TTC549 (cell line): ENCODE measurements around the gene GLS2.
"Not testable (repeated sequence)": the region's sequence is repeated elsewhere in the genome, so short reads cannot be mapped to it uniquely, and the experiment has no call there.

Source experiments
- FAIRE-seq: peaks from 2 replicates; lab custom pipeline; 2012; peaks lifted over from hg19 to GRCh38; lab: Jason Lieb, UNC

GLS2 gene

GRCh38 chr12:56490360-56490759 lies 2.4 kb upstream of the GLS2 start:
- FAIRE-seq, result no peak

- no peak for FAIRE-seq
Measured at GRCh38 chr12:56487448-56488040, 417 bp downstream of the GLS2 start.

DNA sequence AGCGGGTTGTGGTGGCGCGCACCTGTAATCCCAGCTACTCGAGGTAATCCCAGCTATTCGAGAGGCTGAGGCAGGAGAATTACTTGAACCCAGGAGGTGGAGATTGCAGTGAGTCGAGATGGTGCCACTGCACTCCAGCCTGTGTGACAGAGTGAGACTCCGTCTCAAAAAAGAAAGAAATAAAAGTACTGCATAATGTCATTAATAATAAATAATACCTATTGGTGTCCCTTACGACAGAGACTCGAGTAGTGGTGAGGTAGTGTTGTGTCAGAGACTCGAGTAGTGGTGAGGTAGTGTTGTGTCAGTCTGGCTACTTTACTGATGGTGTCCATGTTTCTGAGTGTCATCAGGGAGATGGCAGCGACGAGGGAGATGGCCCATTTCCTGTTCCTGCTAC lies 1.3 kb downstream of the GLS2 start:
- FAIRE-seq, result no peak

- no peak for FAIRE-seq
Measured at GRCh38 chr12:56484566-56484965, 3.4 kb downstream of the GLS2 start.

DNA sequence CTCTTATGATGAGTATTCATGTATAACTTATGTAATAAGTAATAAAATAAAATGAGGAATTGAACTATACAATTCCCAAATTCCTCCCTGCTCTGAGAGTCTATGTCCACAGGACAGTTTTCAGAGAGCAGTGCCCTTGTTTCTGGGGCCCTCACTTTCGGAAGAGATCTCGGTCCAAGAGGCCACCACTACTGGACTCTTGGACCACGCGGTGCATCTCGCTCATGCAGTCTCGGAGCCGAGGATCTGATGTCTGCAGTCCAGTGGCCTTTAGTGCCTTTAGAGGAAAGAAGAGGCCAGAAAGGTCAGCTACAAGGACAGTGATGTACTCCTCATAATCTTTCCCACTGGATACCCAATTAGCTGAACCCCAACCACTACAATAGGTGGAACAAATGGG lies 8.3 kb downstream of the GLS2 start:
- FAIRE-seq, result no peak

DNA sequence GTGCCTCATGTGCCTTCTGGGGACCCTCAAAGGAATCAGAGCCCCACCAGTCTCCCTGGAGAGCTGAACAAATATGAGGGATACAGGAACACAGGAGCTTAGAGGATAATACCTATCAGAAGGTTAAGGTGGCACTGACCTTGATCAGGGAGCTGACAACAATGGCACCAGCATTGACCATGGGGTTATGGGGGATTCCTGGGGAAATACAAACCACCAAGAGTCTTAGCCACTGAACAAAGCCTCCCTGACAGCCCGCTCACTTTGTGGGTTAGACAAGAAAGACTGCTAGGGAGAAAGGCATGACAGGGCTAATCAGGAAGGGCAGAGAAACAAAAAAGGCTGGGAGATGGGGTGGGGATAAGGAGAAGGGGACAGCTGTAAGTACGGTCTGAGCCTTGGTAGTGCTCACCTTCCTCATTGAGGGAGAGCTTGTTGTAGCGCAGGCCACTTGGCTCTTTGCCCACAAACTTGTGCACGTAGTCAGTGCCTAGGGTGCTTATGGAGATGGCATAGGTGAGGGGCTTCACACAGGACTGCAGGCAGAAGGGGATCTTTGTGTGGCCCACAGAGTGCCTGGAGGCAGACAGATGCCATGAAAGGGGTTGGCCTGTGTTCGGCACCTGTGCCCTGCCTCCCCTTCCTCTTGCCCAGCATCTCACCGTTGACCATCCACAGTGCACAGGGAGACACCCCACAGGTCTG lies 10.3 kb downstream of the GLS2 start:
- no peak for FAIRE-seq

DNA sequence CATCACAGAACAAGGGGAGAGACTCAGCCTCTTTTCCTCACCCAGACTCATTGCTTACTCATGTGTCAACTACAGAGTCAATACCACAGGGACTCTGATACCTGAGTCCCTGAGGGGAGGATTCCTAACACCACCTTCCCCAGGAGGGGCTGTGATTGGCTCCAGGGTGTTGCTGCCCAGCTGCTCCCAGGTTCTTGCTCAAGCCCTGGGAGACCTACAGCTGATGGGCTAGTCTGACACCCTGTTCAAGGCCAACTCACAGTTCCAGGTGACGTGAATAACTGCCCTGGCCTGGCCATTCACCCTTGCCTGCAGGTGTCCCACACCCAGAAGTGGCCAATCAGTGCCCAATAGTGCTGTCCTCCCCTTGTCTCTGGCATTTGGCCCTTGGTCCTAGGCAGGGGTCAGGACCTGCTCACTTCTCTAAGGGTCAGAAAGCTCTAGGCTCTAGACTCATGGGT lies 11.0 kb downstream of the GLS2 start:
- no peak for FAIRE-seq

DNA sequence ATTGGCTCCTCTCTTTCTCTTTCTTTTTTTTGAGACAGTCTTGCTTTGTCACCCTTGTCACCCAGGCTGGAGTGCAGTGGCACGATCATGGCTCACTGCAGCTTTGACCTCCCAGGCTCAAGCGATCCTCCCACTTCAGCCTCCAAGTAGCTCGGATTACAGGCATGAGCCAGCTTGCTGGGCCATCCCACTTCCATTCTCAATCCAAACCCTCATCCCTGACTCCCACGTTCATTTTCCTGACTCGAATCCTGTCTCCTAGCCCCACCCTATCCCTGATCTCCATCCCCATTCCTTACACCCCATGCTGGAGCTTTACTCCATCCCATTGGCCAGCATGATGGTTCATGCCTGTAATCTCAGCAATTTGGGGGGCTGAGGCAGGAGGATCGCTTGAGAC lies 11.8 kb downstream of the GLS2 start:
- FAIRE-seq, result no peak

DNA sequence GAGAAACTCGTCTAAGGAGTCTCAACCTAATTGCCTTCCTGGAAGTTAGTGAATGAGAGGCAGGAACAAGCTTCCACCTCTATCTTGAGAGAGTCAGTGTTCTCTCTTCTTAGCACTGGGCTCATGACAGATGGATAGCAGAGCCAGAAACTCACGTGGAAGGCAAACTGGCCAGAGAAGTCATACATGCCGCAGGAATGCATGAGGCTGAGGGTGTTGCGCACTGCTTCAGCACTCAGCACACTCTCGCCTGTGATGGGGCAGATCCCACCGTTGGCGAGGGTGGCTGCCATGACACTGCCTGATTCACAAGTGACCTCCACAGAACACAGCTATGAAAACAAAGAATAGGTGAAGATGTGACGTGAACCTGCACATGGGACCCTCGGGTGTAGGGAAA lies 13.6 kb downstream of the GLS2 start:
- FAIRE-seq, result no peak

GRCh38 chr12:56469007-56469930 lies 18.7 kb downstream of the GLS2 start:
- FAIRE-seq, result no peak

- FAIRE-seq, result no peak
Measured at GRCh38 chr12:56468216-56469006, 19.6 kb downstream of the GLS2 start, which contains the start of gene SPRYD4. Gene SPRYD4 (plus strand): TSS chr12:56468578. CDS start chr12:56468592, 14 bp downstream.

DNA sequence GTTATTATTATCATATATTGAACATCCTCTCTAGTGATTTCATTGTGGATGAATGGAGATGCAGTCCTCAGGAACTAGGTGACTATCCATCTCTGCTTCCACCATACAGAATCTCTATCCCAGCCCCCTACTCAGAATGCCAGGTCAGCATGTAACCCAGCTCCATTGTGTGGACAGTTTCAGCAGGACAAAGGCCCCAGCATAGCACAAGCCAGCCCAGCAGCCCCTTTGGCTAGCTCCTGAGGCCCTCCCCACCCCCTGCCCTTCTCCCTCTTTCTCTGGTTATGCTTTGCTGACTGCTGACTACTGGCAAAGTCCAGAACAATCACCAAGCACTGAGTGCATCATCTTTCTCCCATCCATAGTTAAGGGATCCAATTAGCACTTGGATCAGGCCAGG lies 25.4 kb downstream of the GLS2 start:
- FAIRE-seq, result no peak

- FAIRE-seq, result no peak
Measured at GRCh38 chr12:56461235-56462159, 26.5 kb downstream of the GLS2 start.

GRCh38 chr12:56457817-56458216 lies 30.1 kb downstream of the GLS2 start:
- no peak for FAIRE-seq

DNA sequence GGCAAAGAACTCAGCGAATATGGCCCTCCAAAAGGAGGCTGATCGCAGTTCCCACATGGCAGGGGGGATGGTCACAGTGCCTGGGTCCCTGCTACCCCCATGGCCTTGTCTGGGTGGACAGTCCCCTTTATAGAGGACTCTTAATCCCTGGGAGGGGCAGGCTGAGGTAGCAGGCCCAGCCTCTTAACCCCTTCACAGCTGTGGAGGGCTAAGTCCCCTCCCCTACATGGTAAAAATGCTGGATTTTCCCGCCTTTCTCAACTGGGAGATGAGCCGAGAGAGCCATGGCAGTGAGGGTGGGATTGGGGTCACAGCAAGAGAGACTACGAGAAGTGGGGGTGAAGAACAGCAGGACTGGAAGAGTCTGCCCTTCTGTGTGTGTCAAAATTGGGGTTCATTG lies 33.4 kb downstream of the GLS2 start, which contains the start of gene MIP:
Gene MIP (minus strand): TSS at position 101 of the 400 bp plus-strand sequence. CDS start 44 bp downstream, at position 57.
- no peak for FAIRE-seq

GRCh38 chr12:56451147-56451546 lies 36.8 kb downstream of the GLS2 start:
- no peak for FAIRE-seq

- no peak for FAIRE-seq
Measured at GRCh38 chr12:56450241-56450640, 37.7 kb downstream of the GLS2 start.

- FAIRE-seq, result no peak
Measured at GRCh38 chr12:56449622-56449984, 38.4 kb downstream of the GLS2 start.

DNA sequence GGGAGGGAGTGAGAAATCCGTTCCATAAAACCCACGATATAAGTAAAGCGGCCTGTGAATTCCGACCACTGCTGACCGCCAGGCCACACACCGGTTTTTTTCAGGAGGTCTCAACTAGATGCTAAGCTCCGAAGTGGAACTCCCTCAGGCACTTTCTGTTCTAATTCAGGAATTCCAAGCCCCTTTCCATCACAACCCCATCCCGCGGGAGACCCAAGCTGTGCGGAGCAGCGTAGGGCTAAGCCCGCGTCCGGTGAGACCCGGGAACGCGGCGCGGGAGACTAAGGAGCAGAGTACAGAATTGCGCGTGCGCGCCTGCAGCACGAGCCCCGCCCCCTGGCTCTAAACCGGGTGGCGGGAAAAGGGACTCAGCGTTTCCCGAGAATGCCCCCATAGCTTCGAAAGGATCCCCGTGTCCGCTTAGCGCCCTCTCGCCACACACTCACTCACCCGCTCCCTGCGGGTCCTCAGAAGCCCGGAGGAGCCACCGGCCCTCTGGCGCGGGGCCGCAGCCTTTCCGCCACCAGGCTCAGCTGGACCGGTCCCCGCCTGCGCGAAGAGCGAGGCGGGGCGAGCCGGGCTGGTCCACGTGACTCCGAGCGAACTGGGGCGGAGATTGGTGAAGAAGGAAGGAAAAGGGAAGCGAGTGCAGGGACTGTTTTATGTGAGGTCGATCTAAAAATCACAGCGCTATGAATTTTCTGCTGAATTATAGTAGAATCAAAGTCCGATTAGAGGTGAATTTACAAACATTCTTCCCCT lies 38.9 kb downstream of the GLS2 start, which contains the start of gene TIMELESS:
Gene TIMELESS (minus strand): TSS at position 567 of the 762 bp plus-strand sequence. CDS start 15,256 bp downstream, outside the sequence.
- FAIRE-seq, result peak; percentile 13

- FAIRE-seq, result not testable (repeated sequence)
Measured at GRCh38 chr12:56443208-56443607, 44.8 kb downstream of the GLS2 start.
